ENCODE results near the gene SYTL3. TPM values are rescaled to one million over a fixed set of nuclear protein-coding genes. Genes with fewer than 3 reads are reported as not detected.

Gene SYTL3
- total RNA-seq, 3 donors from 2014 or later (not counting 1 experiment from before 2014, with no cell fraction given), result 84.1 to 143 (median 89.0) TPM

DNA sequence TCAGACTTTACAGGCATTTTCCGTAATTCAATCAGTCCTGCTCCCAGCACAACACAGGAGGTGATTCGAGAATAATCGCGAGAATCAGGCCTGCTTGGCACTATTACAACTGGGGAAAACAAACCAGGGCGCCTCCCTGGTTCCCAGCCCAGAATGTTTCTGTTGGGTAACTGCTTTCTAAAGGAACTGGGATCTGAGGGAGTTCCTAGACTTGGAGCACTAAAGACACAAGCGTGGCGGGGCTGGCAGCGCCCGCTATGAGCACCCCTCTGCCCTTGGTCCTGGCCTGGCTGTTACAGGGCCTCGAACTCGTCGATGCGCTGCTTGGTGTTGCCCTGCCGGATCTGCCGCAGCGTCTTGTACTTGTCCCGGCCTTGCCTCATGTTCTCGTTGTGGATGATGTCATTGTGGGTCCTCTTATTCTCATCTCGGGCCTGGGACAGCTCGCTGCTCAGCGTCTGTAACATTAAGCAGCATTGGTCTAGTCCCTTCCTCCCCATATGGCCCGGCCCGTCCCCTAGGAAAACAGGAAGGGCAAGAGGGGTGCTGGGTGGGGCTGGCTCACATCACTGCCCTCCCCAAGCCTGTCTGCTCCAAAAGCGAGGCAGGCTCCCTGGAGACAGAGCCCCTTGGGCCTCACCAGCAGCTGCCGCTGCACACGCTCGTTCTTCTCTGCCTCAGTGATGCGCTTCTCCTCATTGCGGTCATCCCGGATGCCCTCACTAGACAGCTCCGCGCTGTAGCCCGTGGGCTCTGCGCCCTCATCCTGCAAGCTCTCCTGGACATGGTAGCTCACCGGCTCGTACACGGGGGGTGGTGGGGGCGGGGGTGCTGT, 117.0 kb downstream of the SYTL3 start:
- H3K4me1 Mint-ChIP-seq, result peaks cover 15 to 26% of the 10 kb centered on the region in 2 donors
- 94% methylated on average over 38 of the region's 38 CpGs for WGBS (ENCODE audit: insufficient coverage)
- Histone ChIP-seq H3K4me3 (ENCODE audit: low read length) (no peak overlapping the region), H3K4me1 (ENCODE audit: control insufficient read depth, insufficient read depth, low read length) (peaks cover 4% of the 10 kb centered on the region), H3K27ac (ENCODE audit: low read length) (no peak overlapping the region), H3K27me3 (ENCODE audit: control insufficient read depth, insufficient read depth, low read length) (no peaks in the 10 kb centered on the region), H3K9me3 (ENCODE audit: control insufficient read depth, insufficient read depth, low read length) (no peaks in the 10 kb centered on the region), H3K36me3 (ENCODE audit: control insufficient read depth, insufficient read depth, low read length) (peaks cover 94% of the 10 kb centered on the region)
- peaks cover 41% of the 10 kb centered on the region for H3K36me3 Mint-ChIP-seq
- H3K27ac Mint-ChIP-seq, result peak overlapping the region; percentile 47 to 50
- no peak overlapping the region for H3K4me3 Mint-ChIP-seq
- peak in 1 of 2 donors; percentile 27 for DNase-seq
- H3K9me3 Mint-ChIP-seq, result no peaks in the 10 kb centered on the region
- TF ChIP-seq, protein P1, sequence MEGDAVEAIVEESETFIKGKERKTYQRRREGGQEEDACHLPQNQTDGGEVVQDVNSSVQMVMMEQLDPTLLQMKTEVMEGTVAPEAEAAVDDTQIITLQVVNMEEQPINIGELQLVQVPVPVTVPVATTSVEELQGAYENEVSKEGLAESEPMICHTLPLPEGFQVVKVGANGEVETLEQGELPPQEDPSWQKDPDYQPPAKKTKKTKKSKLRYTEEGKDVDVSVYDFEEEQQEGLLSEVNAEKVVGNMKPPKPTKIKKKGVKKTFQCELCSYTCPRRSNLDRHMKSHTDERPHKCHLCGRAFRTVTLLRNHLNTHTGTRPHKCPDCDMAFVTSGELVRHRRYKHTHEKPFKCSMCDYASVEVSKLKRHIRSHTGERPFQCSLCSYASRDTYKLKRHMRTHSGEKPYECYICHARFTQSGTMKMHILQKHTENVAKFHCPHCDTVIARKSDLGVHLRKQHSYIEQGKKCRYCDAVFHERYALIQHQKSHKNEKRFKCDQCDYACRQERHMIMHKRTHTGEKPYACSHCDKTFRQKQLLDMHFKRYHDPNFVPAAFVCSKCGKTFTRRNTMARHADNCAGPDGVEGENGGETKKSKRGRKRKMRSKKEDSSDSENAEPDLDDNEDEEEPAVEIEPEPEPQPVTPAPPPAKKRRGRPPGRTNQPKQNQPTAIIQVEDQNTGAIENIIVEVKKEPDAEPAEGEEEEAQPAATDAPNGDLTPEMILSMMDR (IDR thresholded peaks at IDR 0.05), result no peak
- no peaks in the 10 kb centered on the region for H3K27me3 Mint-ChIP-seq (ENCODE audit: low read depth in 2 of 2)
- no peak for ATAC-seq
- intact Hi-C loops (cut with micrococcal nuclease), result no loop called here

DNA sequence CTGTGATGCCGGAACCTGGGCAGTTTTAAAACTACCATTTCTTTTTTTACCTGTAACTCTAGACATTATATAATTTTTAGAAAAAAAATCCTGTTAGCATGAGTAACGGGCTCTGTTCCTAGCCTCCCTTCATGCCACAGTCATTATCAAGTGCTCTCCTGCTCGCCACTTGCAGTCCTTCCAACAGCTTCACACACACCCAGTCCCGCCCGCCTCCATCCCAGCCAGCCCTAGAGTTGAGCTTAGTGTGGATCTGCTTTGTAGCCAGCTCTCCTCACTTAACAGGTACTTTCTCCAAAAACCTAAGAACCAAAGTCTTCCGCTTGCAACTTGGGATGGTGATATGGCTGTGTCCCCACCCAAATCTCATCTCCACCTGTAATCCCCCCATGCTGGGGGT, 117.9 kb downstream of the SYTL3 start:
- intact Hi-C loops (cut with micrococcal nuclease), result no loop called here
- DNase-seq, result no peak
- Mint-ChIP-seq H3K36me3 (peaks cover 32% of the 10 kb centered on the region), H3K27me3 (ENCODE audit: low read depth in 2 of 2) (no peaks in the 10 kb centered on the region), H3K9me3 (no peaks in the 10 kb centered on the region), H3K4me3 (no peak overlapping the region), H3K27ac (peak overlapping the region; percentile 47 to 84), H3K4me1 (peaks cover 22 to 34% of the 10 kb centered on the region in 2 donors)
- peaks cover 96% of the 10 kb centered on the region for H3K36me3 ChIP-seq (ENCODE audit: control insufficient read depth, insufficient read depth, low read length)
- ATAC-seq, result no peak
- H3K9me3 ChIP-seq (ENCODE audit: control insufficient read depth, insufficient read depth, low read length), result no peaks in the 10 kb centered on the region
- peaks cover 12% of the 10 kb centered on the region for H3K4me1 ChIP-seq (ENCODE audit: control insufficient read depth, insufficient read depth, low read length)
- no peak overlapping the region for H3K4me3 ChIP-seq (ENCODE audit: low read length)
- TF ChIP-seq, protein P1 (IDR thresholded peaks at IDR 0.05), result no peak
- 92% methylated on average over 4 of the region's 6 CpGs for WGBS (ENCODE audit: insufficient coverage)
- H3K27me3 ChIP-seq (ENCODE audit: control insufficient read depth, insufficient read depth, low read length), result no peaks in the 10 kb centered on the region
- no peak overlapping the region for H3K27ac ChIP-seq (ENCODE audit: low read length)

DNA sequence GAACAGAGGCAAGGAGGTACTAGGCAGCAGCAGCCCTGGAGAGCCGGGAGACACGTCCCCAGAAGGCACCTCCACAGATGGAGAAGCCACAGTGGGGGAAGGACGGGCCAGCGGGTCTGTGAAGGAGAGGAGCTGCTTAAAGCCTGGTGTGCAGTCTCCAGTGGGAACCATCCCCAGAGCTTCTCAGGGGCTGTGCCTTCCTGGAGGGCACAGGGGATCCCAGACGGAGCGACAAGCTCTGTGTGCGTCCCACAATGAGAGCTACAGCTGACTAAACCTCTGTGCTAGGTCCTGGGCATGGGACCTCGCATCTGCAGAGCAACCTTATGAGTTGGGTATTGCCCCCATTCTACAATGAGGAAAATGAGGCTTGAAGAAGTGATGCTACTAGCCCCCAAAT, 118.6 kb downstream of the SYTL3 start:
- intact Hi-C loops (cut with micrococcal nuclease), result no loop called here
- H3K27me3 Mint-ChIP-seq (ENCODE audit: low read depth in 2 of 2), result no peaks in the 10 kb centered on the region
- H3K9me3 Mint-ChIP-seq, result no peaks in the 10 kb centered on the region
- no peak overlapping the region for H3K4me3 ChIP-seq (ENCODE audit: low read length)
- no peak overlapping the region for H3K27ac ChIP-seq (ENCODE audit: low read length)
- no peaks in the 10 kb centered on the region for H3K9me3 ChIP-seq (ENCODE audit: control insufficient read depth, insufficient read depth, low read length)
- peaks cover 93% of the 10 kb centered on the region for H3K36me3 ChIP-seq (ENCODE audit: control insufficient read depth, insufficient read depth, low read length)
- peaks cover 29% of the 10 kb centered on the region for H3K36me3 Mint-ChIP-seq
- TF ChIP-seq, protein P1 (IDR thresholded peaks at IDR 0.05), result no peak
- peak overlapping the region; percentile 47 to 84 for H3K27ac Mint-ChIP-seq
- no peak for DNase-seq
- H3K4me1 ChIP-seq (ENCODE audit: control insufficient read depth, insufficient read depth, low read length), result peaks cover 20% of the 10 kb centered on the region
- WGBS (ENCODE audit: insufficient coverage), result 90% methylated on average over 8 of the region's 8 CpGs
- H3K27me3 ChIP-seq (ENCODE audit: control insufficient read depth, insufficient read depth, low read length), result no peaks in the 10 kb centered on the region
- ATAC-seq, result no peak
- no peak overlapping the region for H3K4me3 Mint-ChIP-seq
- peaks cover 29 to 42% of the 10 kb centered on the region in 2 donors for H3K4me1 Mint-ChIP-seq
